Activated gamma-delta T cell treated with anti-CD3 and anti-CD28 coated beads, Interleukin-2, amount 50 U/mL, for 16 hours (primary cell): ENCODE results near the gene ERLEC1.
"Not testable (repeated sequence)": the region's sequence is repeated elsewhere in the genome, so short reads cannot be mapped to it uniquely, and the experiment has no call there.

Experiments used
- DNase-seq: peaks from one replicate; pipeline ENCODE4 v3.0.0-alpha.2; 2020; ENCODE audit warnings: low read depth

Gene ERLEC1

GRCh38 chr2:53782676-53783075, 4.2 kb upstream of the ERLEC1 start:
- no peak for DNase-seq

GRCh38 chr2:53784436-53784835, 2.4 kb upstream of the ERLEC1 start:
- no peak for DNase-seq

GRCh38 chr2:53785366-53785765, 1.5 kb upstream of the ERLEC1 start:
- no peak for DNase-seq

- DNase-seq: peak; percentile 20
Observed at GRCh38 chr2:53786352-53786704, 516 bp upstream of the ERLEC1 start.

- DNase-seq: no peak
Observed at GRCh38 chr2:53787614-53788289, 908 bp downstream of the ERLEC1 start.

GRCh38 chr2:53793261-53793660, 6.4 kb downstream of the ERLEC1 start:
- DNase-seq: no peak

GRCh38 chr2:53793821-53794220, 7.0 kb downstream of the ERLEC1 start:
- DNase-seq: no peak

GRCh38 chr2:53801547-53801946, 14.7 kb downstream of the ERLEC1 start:
- DNase-seq: no peak

- DNase-seq: no peak
Observed at GRCh38 chr2:53802617-53803151, 15.8 kb downstream of the ERLEC1 start.

- DNase-seq: no peak
Observed at GRCh38 chr2:53811601-53812000, 24.8 kb downstream of the ERLEC1 start.

- no peak for DNase-seq
Observed at GRCh38 chr2:53813151-53813550, 26.3 kb downstream of the ERLEC1 start.

- no peak for DNase-seq
Observed at GRCh38 chr2:53818854-53819435, 32.1 kb downstream of the ERLEC1 start.

- DNase-seq: no peak
Observed at GRCh38 chr2:53819634-53820033, 32.8 kb downstream of the ERLEC1 start.

- no peak for DNase-seq
Observed at GRCh38 chr2:53820048-53820447, 33.2 kb downstream of the ERLEC1 start.

- no peak for DNase-seq
Observed at GRCh38 chr2:53820711-53821110, 33.9 kb downstream of the ERLEC1 start.

- DNase-seq: no peak
Observed at GRCh38 chr2:53821810-53822209, 35.0 kb downstream of the ERLEC1 start.

GRCh38 chr2:53823639-53824038, 36.8 kb downstream of the ERLEC1 start:
- DNase-seq: not testable (repeated sequence)

- DNase-seq: no peak
Observed at GRCh38 chr2:53826030-53826410, 39.2 kb downstream of the ERLEC1 start.

- DNase-seq: no peak
Observed at GRCh38 chr2:53826587-53827397, 39.9 kb downstream of the ERLEC1 start.

GRCh38 chr2:53827398-53828175, 40.7 kb downstream of the ERLEC1 start:
- DNase-seq: no peak

GRCh38 chr2:53828331-53828730, 41.5 kb downstream of the ERLEC1 start:
- no peak for DNase-seq

- no peak for DNase-seq
Observed at GRCh38 chr2:53829273-53829979, 42.6 kb downstream of the ERLEC1 start.
